Heart right ventricle (tissue), 16 donors: Measurements from ENCODE around the gene KRT3. TPM values are rescaled to one million over a fixed set of nuclear protein-coding genes. Genes with fewer than 3 reads are reported as not detected.

Experiments
- ATAC-seq, 8 donors: fragments of 200-7000 bp; cut with Tn5 transposase; one replicate each; pipeline ENCODE4 v1.9.1; 2020; ENCODE audit warnings: mild to moderate bottlenecking in 8 of 8, moderate library complexity in 8 of 8, moderate number of reproducible peaks in 1 of 8
- DNase-seq, 2 donors: peaks; one replicate each; pipeline ENCODE4 v3.0.0-alpha.2; 2020
- H3K27ac ChIP-seq, 10 donors: fragments of 200-600 bp; sonication (generic) in 2 of 10; one replicate each; pipeline versions ENCODE4 v1.5.0 to v1.8.0; 2020 to 2022; ENCODE audit warnings: mild to moderate bottlenecking in 3 of 10
- H3K27me3 ChIP-seq, 7 donors: fragments of 200-600 bp; one replicate each; pipeline ENCODE4 v1.8.0; 2021 to 2022; ENCODE audit warnings: mild to moderate bottlenecking in 2 of 7
- H3K36me3 ChIP-seq, 9 donors: fragments of 200-600 bp; sonication (generic) in 1 of 9; one replicate each; pipeline versions ENCODE4 v1.5.0 to v1.8.0; 2020 to 2022; ENCODE audit warnings: mild to moderate bottlenecking in 2 of 9
- H3K4me1 ChIP-seq, 9 donors: fragments of 200-600 bp; sonication (generic) in 1 of 9; one replicate each; pipeline versions ENCODE4 v1.5.0 to v1.8.0; 2020 to 2022; ENCODE audit warnings: mild to moderate bottlenecking in 4 of 9
- H3K4me3 ChIP-seq, 10 donors: fragments of 200-600 bp; sonication (generic) in 2 of 10; one replicate each; pipeline versions ENCODE4 v1.5.0 to v1.8.0; 2020 to 2022; ENCODE audit warnings: mild to moderate bottlenecking in 7 of 10, moderate library complexity in 2 of 10
- H3K9me3 ChIP-seq, 11 donors: fragments of 200-600 bp in 10 of 11; sonication (generic) in 2 of 11; one replicate each; pipeline versions ENCODE4 v1.5.0 to v1.8.0; 2013 to 2022; ENCODE audit warnings: mild to moderate bottlenecking in 2 of 11, control low read depth in 1 of 11, moderate library complexity in 1 of 11
- whole genome bisulfite sequencing, 2 donors: extraction: QIAGEN DNeasy Blood & Tissue Kit; methylation state at CpG; one replicate each; pipeline ENCODE4 v1.1.7; 2013; ENCODE audit warnings: inconsistent platforms in 1 of 2; 5-methylcytosine and 5-hydroxymethylcytosine counted together
- intact Hi-C, 10 donors: fragments of 100-400 bp; cut with DNase I; formaldehyde crosslinking; loops; one replicate each; pipeline versions ENCODE4 v1.11.1 to v1.14.2; 2022
- polyA plus RNA-seq, 2 donors: library from polyadenylated mRNA; stranded (reverse); fragments of 200-250 nt; gene quantifications; one replicate each; pipeline ENCODE4 v1.2.3, GENCODE V29; 2013
- total RNA-seq, 10 donors: library from RNA; stranded (reverse); fragmentation: NEBNext Ultra II Directional in 3 of 10; extraction: Animal tissue kit (Norgen Biotek cat#: 25700) in 3 of 10; gene quantifications; one replicate each; pipeline versions ENCODE4 v1.2.1 to v1.2.4, GENCODE V29; 2021 to 2023
- TF ChIP-seq, protein P1 (sequence below), 9 donors: fragments of 200-600 bp; sonication (generic) in 2 of 9; IDR thresholded peaks; one replicate each; pipeline versions ENCODE4 v1.5.0 to v1.8.0; 2021 to 2022; ENCODE audit warnings: antibody characterized with exemption in 9 of 9, mild to moderate bottlenecking in 5 of 9, moderate library complexity in 1 of 9
- donor health status: Arrhythmogenic right ventricular cardiomyopathy.
- donor health status: ischemic (EF 13 %, LVEDD 7.1; RV severe dilation, severe dysfunction).
- donor health status: healthy with polysubstance abuse.
- donor health status: DM: no; HTN: yes; CAD: no.
- donor health status: DM: no; HTN: no; CAD: no.
- donor health status: ischemic (EF 25% LVEDD 6.9; RV normal size, moderate dysfunction).
- donor health status: ischemic (EF 25% LVEDD 5.7; RV mildly dilated, moderate dysfunction).
- donor health status: healthy.
- donor health status: DM: yes; HTN: yes; CAD: no.
- donor health status: Ischemic cardiomyopathy.
- donor health status: ischemic (EF 35%, LVEDD 5.7; RV mildly dilated, moderate dysfunction).
- donor health status: nonischemic (EF 11% LVEDD 7.7; RV severe dilation, severe dysfunction).
- donor health status: DM: yes; HTN: yes; CAD: no.
- donor health status: PGD.
- donor health status: ischemic (EF 29% LVEDD 5.4; RV normal size, mild dysfunction).
- donor health status: nonischemic (EF 23%, LVEDD 6.1; RV moderate dilation, normal function).

The KRT3 gene
- total and polyA plus RNA-seq, 12 donors, result not detected

DNA sequence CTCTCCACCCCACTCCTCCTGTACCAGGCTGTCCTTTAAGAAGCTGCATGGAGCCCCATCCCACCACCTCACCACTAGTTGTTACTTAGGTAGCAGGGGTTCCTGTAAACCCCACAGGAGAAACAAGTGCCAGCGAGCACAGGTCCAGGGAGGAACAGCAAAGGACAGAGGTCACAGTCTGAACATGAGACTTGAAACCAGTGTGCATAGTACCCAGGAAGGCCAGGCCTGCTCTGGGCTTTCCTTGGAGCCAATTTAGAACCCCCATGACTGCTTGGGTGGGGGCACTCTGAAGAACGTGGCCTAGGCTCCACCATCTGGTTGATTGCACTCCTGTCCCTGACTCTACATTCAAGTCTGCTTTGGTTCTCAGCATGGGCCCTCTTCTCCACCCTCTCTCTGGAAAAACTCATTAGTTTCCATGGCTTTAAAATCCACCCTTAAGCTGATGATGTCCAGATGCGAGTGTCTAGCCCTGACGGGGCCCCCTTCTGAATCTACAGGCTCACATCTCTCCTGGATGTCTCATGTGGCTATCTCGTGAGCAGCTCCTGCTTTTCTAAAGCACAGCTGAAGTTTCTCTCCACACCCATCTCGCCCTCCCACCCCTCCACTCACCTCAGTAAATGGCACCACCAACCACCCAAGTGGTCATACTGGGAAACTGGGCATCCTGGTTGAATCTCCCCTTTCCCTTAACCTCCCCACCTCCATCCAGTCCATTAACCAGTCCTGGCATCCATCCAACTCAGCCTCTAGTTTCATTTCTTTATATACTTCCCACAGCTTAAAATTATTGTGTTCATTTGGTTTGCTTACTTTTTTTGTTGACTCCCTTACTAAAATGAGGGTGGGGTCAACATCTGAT, 8.4 kb downstream of the KRT3 start:
- no peak overlapping the region for H3K4me3 ChIP-seq
- 63 to 68% methylated on average over 6 of the region's 6 CpGs for WGBS, 2 donors
- H3K27me3 ChIP-seq, result peaks cover 0 to 61% (median 50%) of the 10 kb centered on the region in 7 donors
- H3K27ac ChIP-seq, result no peak overlapping the region
- ATAC-seq (no peak), DNase-seq (no peak)
- H3K9me3 ChIP-seq, result no peaks in the 10 kb centered on the region
- TF ChIP-seq, protein P1, sequence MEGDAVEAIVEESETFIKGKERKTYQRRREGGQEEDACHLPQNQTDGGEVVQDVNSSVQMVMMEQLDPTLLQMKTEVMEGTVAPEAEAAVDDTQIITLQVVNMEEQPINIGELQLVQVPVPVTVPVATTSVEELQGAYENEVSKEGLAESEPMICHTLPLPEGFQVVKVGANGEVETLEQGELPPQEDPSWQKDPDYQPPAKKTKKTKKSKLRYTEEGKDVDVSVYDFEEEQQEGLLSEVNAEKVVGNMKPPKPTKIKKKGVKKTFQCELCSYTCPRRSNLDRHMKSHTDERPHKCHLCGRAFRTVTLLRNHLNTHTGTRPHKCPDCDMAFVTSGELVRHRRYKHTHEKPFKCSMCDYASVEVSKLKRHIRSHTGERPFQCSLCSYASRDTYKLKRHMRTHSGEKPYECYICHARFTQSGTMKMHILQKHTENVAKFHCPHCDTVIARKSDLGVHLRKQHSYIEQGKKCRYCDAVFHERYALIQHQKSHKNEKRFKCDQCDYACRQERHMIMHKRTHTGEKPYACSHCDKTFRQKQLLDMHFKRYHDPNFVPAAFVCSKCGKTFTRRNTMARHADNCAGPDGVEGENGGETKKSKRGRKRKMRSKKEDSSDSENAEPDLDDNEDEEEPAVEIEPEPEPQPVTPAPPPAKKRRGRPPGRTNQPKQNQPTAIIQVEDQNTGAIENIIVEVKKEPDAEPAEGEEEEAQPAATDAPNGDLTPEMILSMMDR (IDR thresholded peaks at IDR 0.05), result no peak
- H3K4me1 ChIP-seq, result peaks cover 0 to 6% (median 0%) of the 10 kb centered on the region in 9 donors
- no peaks in the 10 kb centered on the region for H3K36me3 ChIP-seq
- intact Hi-C loops, result no loop called here

DNA sequence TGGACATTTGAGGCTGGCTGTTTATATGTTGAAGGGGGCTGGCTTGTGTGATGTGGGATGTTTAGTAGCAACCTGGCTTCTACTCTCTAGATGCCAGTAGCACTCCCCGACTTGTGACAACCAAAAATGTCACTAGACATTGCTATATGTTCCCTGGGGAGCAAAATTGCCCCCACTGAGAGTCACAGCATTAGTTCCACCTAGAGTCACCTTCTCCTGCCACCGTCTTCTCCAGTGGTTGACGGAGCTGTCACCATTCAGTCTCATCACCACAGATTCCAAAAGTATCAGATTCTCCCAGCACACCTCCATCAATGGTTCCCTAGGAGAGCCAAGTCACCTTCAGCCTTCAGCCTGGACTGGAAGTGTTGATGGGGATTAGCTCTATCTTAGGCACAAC, 11.0 kb downstream of the KRT3 start:
- no peak for DNase-seq
- 76 to 85% methylated on average over 3 of the region's 3 CpGs for WGBS, 2 donors
- intact Hi-C loops, result no loop called here
- H3K9me3 ChIP-seq, result no peaks in the 10 kb centered on the region
- H3K4me3 ChIP-seq, result no peak overlapping the region
- H3K4me1 ChIP-seq, result peaks cover 0 to 3% (median 0%) of the 10 kb centered on the region in 9 donors
- H3K27ac ChIP-seq, result no peak overlapping the region
- H3K27me3 ChIP-seq, result peaks cover 0 to 51% (median 34%) of the 10 kb centered on the region in 7 donors
- TF ChIP-seq, protein P1 (IDR thresholded peaks at IDR 0.05), result no peak
- H3K36me3 ChIP-seq, result no peaks in the 10 kb centered on the region
- ATAC-seq, result no peak

DNA sequence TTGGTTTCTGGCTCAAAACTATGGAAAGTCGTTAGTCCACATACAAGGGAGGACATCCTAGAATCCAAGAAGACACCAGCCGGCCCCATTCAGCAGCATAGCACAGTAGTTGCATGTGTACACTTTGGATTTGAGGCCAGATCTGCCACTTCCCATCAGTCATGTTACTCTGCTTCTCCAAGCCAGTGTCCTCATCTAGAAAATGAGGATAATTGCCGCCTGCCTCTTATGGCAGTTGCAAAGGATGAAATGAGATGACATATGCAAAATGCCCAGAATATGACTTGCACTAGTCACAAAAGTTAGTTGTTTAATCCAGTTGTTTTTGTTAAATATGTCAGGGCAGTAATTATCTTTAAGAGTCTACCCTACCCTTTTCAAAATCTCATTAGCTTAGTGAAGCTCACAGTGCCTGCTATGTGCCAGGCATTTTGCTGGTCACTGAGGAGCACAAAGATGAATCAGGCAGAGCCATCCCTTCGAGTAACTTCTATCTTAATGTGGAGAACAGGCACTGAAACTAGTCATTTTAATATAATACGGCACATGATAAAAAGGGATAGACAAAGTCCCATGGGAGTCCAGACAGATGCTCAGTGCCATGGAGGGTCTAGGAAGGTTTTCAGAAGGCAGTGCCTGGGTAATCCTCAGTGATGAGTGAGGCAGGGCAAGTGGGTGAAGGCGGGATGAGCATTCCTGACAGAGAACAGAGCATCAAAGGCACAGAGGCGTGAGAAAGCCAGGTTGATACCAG, 12.2 kb downstream of the KRT3 start:
- ATAC-seq, result no peak
- Histone ChIP-seq H3K4me3 (no peak overlapping the region), H3K27ac (no peak overlapping the region), H3K27me3 (peaks cover 0 to 47% (median 23%) of the 10 kb centered on the region in 7 donors), H3K9me3 (no peaks in the 10 kb centered on the region), H3K36me3 (no peaks in the 10 kb centered on the region), H3K4me1 (no peaks in the 10 kb centered on the region)
- no peak for DNase-seq
- intact Hi-C loops, result no loop called here
- 78% methylated on average over 7 of the region's 7 CpGs for WGBS, 2 donors
- TF ChIP-seq, protein P1 (IDR thresholded peaks at IDR 0.05), result no peak

DNA sequence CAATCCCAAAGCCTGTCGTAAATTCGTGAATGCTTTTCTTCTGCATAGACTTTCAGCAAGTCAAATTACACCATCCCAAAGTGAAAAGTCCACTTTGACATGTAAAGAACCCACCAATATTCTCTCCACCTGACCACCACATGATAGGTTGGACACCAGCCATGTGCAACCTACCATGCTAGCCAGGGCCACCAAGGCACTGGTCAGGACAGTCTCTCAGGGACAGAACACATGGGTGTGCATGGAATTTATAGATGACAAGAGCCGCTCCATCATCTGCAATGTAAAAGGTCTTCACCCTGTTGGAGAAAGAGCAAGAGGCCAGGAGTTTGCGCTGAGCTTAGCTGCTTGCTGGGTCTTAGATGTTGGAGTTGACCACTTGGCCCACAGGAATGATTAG, 13.4 kb downstream of the KRT3 start:
- WGBS, 2 donors, result 92 to 94% methylated on average over 4 of the region's 4 CpGs
- H3K4me3 ChIP-seq, result no peak overlapping the region
- ATAC-seq (no peak), DNase-seq (no peak)
- H3K9me3 ChIP-seq, result no peaks in the 10 kb centered on the region
- intact Hi-C loops, result no loop called here
- H3K4me1 ChIP-seq, result no peaks in the 10 kb centered on the region
- TF ChIP-seq, protein P1 (IDR thresholded peaks at IDR 0.05), result no peak
- peaks cover 0 to 51% (median 20%) of the 10 kb centered on the region in 7 donors for H3K27me3 ChIP-seq
- no peaks in the 10 kb centered on the region for H3K36me3 ChIP-seq
- no peak overlapping the region for H3K27ac ChIP-seq
